Activated naive CD4-positive, alpha-beta T cell treated with anti-CD3 and anti-CD28 coated beads, Interleukin-2, amount 50 U/mL, for 16 hours (primary cell): ENCODE results near the gene ZNF592.
A peak's percentile ranks its signal among the peaks of the same experiment; 100 is the strongest.
"Not testable (repeated sequence)": the region's sequence is repeated elsewhere in the genome, so short reads cannot be mapped to it uniquely, and the experiment has no call there.

Experiments
- DNase-seq: peaks from one replicate; pipeline ENCODE4 v3.0.0-alpha.2; 2020

Gene ZNF592

DNA sequence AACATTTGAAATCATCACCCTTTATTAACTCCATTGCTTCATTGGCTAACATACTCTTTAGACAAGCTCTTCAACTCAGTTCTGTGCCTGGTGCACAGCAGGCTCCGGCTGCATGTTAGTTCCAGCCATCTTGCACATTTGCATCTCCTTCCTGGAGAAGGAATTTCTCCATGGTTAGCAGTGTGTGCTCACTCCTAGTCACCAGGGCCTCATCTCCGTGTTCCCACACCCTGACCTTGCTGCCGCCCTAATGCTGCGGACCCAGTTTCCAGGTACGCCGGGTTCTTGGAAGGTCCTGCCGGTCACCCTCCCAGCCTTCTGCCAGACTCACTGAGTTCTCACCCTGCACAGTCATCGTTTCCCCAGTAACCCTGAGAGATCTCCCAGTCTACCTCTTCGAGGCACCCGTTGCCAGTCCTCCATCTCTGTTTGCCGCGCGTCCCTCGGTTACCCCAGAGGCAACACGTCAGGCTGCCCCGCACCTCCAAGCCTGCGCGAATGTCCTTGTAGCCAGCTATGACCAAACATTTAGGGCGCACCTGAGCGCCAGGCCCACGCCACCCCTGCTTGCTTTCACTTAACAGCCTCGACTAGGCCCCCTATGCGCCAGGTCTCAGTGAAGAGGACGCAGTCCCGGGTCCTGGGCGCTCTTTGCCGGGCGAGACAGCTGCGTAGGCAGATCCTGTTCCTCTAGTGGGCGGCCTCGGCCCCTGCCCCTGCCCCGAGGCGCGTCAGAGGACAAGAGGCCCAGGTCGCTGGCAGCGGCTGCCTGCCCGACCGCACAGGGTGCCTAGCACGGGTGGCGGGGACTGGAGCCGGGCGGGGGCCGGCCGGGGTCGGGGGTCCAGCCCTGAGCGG lies 747 bp upstream of the ZNF592 start:
- peak; percentile 64 for DNase-seq

DNA sequence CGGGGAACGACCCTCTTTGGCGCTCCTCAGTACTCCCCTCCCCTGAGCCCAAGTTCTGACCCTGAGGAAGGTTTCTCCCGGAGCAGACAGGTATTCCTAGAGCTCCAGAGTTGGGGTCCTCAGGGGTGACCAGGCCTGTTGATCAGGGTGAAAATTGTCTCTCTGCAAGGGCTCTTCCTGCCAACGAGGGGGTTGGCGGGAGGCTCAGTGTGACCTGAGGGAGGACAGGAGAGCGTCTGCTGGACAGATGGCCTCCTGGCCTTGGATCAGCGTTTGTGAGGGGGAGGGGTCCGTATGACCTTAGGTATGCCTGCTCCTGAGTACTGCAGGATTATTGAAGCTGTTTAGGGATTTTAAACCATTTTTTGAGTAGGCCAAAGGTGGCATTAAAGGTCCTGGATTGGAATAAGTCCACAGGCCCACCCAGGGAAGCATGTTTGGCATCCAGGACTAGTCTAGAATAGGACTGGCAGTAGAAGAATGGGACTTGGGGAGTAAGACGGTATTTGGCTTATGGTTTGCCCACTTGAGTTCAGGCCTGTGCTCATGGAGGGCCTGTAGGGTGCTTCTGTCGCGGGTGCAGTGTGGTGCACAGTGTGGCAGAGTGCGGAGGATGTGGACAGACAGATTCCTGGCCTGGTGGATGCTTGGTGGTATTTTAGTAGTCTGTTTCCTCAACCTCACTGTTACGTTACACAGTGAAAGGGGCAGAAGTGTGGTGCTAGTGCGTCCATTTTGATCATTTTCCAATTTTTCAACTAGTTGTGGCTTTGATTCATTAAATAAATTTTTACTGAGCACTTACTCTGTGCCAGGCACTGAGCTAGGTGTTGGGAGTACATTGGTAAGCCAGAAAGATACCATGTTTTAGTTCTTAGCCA lies 959 bp downstream of the ZNF592 start:
- DNase-seq: peak; percentile 50

DNA sequence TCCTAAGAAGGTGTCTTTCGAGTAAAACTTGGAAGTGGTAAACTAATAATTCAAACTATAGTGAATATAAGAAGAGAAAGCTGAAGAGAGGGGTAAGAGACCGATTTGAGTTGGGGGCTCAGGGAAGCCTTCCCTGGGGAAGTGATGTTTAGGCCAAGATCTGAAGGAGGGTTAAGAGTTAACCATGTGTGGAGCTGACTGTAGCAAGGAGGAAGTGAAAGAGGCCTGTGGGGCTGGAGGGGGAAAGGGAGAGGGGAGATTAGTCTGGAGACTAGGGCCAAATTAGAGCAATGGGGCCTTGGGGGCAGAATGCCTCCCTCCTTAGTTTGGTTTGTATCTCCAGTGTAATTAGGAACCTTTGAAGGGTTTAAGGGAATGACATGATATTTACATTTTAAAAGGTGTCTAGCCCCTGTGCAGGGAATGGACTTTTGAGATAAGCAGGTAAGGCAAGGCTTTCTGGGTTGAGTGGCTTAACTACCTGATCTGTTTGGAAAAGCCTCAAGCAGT lies 2.2 kb downstream of the ZNF592 start:
- DNase-seq: no peak

DNA sequence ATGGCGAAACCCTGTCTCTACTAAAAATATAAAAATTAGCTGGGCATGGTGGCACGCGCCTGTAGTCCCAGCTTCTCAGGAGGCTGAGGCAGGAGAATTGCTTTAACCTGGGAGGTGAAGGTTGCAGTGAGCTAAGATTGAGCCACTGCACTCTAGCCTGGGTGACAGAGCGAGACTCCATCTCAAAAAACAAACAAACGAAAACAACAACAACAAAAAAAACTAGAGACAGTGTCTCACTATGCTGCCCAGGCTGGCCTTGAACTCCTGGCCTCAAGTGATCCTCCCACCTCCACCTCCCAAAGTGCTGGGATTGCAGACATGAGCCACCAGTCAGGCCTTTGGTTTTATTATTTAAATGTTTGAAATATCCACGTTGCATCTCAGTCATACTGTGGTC lies 3.3 kb downstream of the ZNF592 start:
- DNase-seq: not testable (repeated sequence)

DNA sequence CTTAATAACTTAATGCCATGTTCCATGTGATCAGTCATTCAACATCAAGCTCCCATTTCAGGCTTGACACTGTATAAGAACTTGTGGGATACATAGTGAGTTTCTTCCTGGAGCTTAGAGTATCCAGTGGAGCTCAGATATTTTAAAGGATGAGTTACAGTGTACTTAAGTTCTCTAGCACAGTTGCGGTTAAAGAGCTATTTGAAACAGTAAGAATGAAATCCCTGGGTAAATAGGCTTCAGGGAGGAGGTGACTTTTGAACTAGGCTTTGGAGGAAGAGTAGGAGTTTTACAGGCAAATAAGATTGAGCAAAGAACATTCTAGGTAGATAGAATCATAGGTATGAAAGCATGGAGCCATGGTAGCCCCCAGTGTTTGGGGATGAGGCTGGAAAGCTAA lies 3.8 kb downstream of the ZNF592 start:
- no peak for DNase-seq

DNA sequence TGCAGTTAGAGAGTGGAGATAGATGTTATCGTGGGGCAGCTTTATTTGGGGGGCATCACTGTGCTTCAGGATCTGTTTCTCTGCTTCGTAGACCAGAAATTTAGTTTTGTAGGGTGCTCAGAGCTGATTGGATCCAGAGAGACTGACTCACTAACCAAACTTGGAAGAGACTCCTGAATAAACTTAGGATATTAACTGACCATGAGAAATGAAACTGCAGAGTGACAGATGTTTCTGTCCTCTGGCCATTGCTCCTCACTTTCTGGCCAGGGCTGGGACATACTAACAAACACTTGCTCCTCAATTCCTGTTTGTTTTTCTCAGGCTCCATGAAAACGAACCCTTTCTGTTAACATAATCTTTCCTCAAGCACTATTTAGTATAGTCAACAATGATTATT lies 4.3 kb downstream of the ZNF592 start:
- DNase-seq: no peak

DNA sequence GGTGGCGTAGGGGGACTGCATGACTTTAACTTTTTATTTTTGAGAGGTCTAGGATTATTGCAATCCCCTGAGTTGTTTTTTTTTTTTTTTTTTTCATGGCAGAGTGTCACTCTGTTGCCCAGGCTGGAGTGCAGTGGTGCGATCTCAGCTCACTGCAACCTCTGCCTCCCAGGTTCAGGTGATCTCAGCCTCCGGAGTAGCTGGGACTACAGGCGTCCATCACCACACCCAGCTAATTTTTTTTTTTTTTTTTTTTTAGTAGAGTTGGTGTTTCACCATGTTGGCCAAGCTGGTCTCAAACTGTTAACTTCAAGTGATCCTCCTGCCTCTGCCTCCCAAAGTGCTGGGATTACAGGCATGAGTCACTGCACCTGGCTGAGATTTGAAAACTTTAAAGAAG lies 6.5 kb downstream of the ZNF592 start:
- DNase-seq: not testable (repeated sequence)

DNA sequence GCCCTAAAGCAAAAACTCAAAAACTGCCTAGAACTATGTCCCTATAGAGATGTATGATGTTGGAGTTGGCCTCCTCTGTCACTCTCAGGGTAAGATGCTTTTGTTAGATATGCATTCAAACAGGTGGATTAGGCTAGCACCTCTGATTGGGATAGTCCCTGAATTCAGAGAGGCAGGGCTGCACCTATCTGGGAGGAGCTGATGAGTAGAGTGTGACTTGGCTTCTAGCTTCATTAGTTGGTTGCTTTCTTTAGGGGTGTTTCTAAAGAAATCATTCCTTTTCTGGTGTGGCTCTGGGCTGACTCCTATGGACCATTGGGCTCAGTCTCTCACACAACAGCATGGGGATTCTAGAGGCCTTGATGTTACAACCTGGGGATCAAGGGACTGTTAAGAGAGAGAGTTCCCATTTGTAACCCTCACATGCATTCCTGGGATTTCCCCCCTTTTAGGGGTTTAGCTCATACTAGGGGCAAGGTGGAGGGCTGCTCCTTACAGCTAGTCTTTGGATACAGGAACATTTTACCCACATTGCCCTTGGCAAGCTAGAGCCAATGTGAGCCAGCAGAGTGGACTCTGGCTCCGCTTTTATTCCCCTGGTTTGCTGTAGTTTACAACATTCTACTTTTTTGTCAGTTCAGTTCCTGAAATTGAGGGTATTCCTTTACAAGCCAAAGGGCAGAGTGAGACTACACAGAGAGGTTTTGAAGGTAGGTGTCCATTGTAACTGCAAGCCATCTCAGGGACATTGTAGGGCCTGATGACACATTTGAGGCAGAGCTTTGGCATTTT lies 7.5 kb downstream of the ZNF592 start:
- DNase-seq: no peak

DNA sequence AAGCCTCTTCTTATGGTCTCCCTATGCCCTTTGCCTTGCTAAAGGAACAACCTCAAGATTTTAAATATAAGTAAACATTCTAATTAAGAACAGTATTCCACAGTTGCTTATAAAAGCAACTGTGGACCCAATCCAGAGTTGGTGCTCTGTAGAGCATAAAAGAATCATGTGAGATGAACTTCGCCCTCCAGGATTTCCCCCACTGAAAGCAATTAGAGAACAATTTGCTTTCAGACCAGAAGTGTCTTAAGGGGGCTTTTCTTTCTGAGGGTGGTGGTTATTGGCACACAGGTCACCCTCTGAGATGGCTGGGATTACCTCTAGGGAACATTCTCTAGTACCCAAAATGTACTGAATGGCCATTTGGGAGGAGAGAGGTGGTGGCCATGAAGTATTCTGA lies 10.6 kb downstream of the ZNF592 start:
- no peak for DNase-seq

DNA sequence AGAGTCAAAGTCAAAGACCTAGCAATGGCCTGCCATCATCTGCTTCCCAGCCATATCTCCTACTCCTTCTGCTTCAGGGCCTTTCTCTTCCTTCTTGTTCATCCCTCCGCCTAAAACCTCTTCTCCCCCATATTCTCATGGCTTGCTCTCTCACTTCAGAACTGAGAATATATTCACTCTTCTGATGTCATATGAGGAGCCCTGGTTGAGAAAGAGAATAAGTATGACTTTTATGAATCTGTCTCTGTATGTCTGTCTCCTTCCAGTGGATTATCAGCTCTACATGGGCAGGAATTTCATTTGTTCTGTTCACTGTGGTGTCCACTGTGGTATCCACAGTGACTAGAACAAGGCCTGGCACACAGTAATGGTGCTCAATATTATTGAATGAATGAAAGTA lies 11.8 kb downstream of the ZNF592 start:
- DNase-seq: no peak

DNA sequence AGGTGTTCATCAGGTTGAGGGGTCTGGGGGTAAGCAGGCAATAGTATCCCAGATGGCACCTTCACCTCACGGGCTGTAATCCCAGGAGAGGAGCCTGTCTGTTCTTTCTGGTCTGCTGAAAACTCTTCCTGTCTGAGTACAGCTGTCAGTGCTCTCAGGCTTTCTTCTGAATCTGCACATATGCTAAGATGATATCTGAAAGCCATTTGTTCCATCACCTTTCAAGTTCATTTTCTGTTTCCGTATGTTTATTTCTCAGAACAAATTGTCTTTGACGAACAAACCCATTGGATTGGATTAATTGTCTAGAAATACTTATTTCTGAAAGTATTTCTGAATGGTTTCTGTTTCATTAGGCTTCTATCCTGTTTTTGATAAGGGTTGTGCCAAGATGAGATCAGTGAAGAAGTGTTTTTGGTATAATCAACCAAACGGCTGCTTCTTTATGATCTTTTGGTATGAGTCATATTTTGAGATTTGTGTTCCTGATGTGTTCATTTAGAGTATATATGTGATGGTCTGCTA lies 13.3 kb downstream of the ZNF592 start:
- DNase-seq: no peak

DNA sequence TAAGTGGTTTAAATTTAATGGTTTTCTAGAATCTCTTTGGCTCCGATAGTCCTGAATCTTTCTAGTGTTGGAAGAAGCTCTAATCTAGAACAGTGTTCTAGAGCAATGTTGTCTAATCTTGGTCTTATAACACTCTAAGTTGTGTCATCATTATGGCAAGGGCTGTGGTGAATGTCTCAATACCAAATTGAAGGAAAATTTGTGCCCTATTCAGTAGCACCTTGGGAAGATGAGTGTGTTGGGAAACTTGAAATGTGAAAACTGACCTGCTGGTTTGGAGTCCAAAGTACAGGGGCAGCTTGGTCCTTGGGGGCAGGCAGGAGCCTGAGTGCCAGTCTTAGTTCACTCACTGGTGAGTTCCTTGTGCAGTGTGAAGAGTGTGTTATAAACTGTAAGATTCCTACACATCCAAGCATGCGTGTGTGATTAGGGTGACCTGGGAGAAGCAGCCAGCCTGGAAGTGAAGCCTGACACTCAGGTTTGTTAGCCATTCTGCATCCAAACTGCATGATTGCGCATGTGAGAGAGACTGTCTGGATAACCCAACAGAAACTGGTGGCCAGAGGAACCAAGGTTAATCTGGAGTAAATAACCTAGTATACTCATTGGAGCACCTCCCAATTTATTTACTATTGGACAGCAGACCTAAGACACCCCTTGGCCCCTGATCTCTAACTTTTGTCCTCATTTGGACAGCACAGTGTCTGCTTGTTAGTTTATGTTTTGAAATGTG lies 14.6 kb downstream of the ZNF592 start:
- DNase-seq: no peak

DNA sequence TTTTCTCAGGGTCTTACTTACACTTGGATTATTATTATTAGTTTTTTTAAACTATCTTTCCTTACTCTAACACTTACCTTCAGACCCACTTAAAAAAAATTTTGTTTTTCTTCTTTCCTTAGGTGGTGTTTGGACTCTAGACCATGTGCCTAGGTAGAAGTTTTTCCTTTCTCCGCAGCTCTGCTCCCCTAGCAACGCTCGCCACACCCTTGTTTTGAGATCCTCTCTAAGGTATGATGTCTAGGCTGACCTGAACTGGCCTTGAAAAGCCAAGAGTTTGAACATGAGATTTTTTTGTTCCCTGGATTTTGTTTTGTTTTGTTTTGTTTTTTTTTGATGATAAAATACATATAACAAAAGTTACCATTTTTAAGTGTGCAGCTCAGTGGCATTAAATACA lies 16.2 kb downstream of the ZNF592 start:
- DNase-seq: no peak

DNA sequence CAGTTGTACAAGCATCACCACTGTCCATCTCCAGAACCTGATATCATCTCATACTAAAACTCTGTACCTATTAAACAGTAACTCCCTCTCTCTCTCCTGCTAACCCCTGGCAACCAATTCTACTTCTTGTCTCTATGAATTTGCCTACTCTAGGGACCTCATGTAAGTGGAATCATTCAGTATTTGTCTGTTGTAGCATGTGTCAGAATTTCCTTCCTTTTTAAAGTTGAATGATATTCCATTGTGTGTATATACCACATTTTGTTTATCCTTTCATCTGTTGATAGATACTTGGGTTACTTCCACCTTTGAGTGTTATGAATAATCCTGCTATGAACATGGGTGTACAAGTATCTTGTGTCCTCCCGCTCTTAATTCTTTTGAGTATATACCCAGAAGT lies 16.6 kb downstream of the ZNF592 start:
- no peak for DNase-seq

DNA sequence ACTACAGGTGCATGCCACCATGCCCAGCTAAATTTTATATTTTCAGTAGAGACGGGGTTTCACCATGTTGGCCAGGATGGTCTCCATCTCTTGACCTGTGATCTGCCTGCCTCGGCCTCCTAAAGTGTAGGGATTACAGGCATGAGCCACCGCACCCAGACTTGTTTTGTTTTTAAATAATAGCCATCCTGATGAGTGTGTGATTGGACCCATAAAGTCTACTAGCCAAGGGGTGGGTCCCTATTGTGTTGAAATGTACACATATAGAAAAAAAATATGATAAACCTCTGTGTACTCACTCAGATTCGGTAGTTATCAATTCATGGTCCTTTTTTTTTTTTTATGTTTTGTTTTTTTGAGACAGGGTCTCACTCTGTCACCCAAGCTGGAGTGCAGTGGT lies 17.3 kb downstream of the ZNF592 start:
- DNase-seq: no peak

DNA sequence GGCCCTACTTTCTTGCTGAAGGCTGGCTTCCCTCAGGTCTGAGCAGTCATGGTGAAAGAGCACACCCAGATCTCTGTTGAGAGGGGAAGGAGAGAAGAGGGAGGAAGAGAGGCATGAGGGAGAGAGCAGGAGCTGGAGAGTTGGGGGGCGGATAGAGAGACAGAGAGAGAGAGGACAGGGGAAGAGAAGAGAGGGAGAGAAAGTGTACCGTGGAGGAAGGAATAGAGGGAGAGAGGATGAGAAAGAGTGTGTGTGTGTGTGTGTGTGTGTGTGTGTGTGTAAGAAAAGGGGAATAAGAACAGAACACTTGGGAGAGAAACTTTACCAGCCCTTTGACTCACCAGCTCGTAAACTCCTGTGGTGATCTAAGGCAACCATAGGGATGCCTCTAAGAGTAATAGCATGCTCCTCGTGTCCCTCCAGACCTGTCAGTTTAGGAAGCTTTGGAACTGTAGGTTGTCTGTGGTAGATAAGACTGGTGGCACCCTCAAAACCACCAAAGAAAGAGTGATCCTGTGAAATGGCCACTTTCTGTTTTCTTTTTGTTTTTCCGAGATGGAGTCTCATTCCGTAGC lies 18.2 kb downstream of the ZNF592 start:
- no peak for DNase-seq

DNA sequence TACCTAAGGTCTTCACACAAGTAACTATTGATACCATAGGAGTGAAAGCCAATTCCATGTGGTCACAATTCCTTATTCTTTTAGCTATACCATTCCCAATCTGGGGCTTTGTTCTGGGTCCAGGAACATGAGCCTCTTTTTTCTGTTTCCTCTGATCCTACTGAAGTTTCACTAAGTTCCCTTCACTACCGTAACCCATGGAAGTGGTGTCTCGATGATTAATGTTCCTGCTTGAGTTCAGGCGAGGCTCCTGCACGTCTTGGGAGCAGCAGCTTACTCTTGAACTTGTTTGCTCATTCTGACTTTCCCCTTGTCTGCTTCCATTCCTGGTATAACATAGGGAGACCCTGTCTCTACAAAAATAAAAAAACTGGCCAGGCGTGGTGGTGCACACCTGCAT lies 23.6 kb downstream of the ZNF592 start:
- no peak for DNase-seq

DNA sequence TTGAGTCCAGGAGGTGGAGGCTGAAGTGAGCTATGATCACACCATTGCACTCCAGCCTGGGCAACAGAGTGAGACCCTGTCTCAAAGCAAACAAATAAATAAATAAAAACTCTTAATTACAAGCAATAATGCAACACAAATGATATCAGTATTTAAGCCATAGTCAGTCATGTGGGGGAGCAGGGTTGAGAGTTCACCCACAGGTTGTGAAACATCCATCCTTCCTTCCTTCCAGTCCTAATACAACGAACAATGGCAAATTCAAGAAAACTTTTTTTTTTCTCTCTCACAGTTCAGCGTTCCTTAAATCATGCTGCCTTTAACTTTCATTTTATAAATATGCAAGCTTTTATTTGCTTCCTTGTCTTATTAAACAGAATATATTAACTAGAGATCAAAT lies 24.1 kb downstream of the ZNF592 start:
- DNase-seq: no peak

DNA sequence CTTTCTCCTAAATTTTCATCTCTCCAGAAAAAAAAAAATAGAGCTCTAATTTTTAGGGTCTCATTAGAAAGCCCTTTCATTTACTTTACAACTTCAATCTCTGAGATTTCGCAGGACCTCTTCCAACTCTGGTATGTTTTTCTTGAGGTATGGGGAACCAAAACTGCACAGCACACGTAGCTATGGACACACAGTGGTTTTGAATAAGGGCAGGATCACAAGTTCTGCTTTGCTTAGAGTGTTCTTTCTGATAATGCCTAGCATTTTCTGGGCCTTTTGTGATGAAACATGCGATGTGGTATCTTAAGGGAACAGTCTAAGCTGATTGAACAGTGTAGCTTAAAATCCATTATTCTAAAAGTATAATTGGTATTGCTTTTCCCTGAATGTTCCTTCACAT lies 25.3 kb downstream of the ZNF592 start:
- DNase-seq: no peak

DNA sequence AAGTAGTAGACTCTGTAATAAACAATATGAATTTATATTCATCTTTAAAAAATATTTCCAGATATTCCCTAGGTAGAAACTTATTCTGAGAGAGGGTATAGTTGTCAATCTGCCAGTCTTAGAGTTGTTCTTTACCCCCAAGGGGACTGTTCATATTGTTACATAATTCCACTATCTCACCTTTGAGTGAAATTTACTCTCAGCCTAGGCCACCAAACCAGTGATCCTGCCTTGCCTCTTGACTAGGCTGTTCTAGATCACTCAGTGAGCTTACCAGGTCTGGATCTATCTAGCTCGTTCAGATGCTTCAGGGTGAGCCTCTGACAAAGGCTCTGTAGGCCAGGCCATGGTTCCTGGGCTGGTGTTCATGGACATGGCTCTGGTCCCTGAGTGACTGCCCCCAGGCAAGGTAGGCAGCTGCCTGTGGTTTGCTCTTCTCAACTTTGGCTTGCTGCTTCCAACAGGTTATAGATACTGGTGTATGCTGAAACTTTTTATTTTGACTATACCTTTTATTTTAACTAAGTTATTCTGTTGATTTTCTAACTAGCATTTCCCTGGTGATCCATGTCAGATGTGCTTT lies 27.6 kb downstream of the ZNF592 start:
- no peak for DNase-seq

DNA sequence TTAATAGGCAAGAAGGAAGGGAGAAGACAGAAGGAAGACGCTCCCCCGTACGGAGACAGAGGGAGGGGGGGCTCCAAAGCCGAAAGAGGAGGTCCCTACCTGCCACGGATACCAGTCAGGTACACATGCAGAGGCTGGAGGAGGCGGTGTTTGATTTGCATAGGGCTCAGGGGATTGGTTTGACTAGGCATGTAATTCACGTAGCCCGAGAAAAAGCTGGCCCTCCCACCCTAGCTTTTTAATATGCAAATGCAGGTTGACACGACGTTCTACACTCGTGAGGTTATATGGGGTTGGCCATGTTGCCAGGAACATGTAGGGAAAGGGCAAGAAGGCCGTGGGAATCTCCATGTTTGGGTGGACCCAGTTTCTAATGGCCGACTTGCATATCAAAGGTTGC lies 29.8 kb downstream of the ZNF592 start:
- no peak for DNase-seq
